ENCODE data around the gene WNK3.
A peak's percentile ranks its signal among the peaks of the same experiment; 100 is the strongest.

The WNK3 gene

GRCh38 chrX:54238588-54238987, 119.3 kb downstream of the WNK3 start:
- no peak for DNase-seq (ENCODE audit: low read depth in 2 of 2)

GRCh38 chrX:54237014-54237413, 120.8 kb downstream of the WNK3 start:
- DNase-seq (ENCODE audit: low read depth in 2 of 2) = no peak

GRCh38 chrX:54230435-54231148, 127.3 kb downstream of the WNK3 start:
- DNase-seq (ENCODE audit: low read depth in 2 of 2) = peak; percentile 7

- DNase-seq (ENCODE audit: low read depth in 2 of 2) = no peak
Observed at GRCh38 chrX:54223581-54223980, 134.3 kb downstream of the WNK3 start.

GRCh38 chrX:54213603-54214002, 144.2 kb downstream of the WNK3 start:
- DNase-seq (ENCODE audit: low read depth in 2 of 2) = no peak

GRCh38 chrX:54208531-54208930, 149.3 kb downstream of the WNK3 start:
- DNase-seq (ENCODE audit: low read depth in 2 of 2) = peak; percentile 14 to 18

GRCh38 chrX:54198262-54198661, 159.6 kb downstream of the WNK3 start:
- DNase-seq (ENCODE audit: low read depth in 2 of 2) = no peak

GRCh38 chrX:54194982-54195588, 162.8 kb downstream of the WNK3 start:
- DNase-seq (ENCODE audit: low read depth in 2 of 2) = no peak

GRCh38 chrX:54193085-54193821, 164.6 kb downstream of the WNK3 start:
- no peak for DNase-seq (ENCODE audit: low read depth in 2 of 2)

- no peak for DNase-seq (ENCODE audit: low read depth in 2 of 2)
Observed at GRCh38 chrX:54184474-54184873, 173.4 kb downstream of the WNK3 start.

GRCh38 chrX:54182864-54183613, 174.8 kb downstream of the WNK3 start, which contains the start of gene FAM120C:
FAM120C (minus strand) TSS chrX:54183254; CDS start chrX:54183198, 56 bp downstream.
- peak; percentile 51 to 54 for DNase-seq (ENCODE audit: low read depth in 2 of 2)

GRCh38 chrX:54182194-54182863, 175.5 kb downstream of the WNK3 start:
- DNase-seq (ENCODE audit: low read depth in 2 of 2) = no peak

GRCh38 chrX:54181202-54181953, 176.5 kb downstream of the WNK3 start:
- no peak for DNase-seq (ENCODE audit: low read depth in 2 of 2)

- no peak for DNase-seq (ENCODE audit: low read depth in 2 of 2)
Observed at GRCh38 chrX:54180403-54180802, 177.4 kb downstream of the WNK3 start.

GRCh38 chrX:54178100-54178940, 179.5 kb downstream of the WNK3 start:
- peak; percentile 44 to 46 for DNase-seq (ENCODE audit: low read depth in 2 of 2)

GRCh38 chrX:54177306-54177705, 180.5 kb downstream of the WNK3 start:
- no peak for DNase-seq (ENCODE audit: low read depth in 2 of 2)

- no peak for DNase-seq (ENCODE audit: low read depth in 2 of 2)
Observed at GRCh38 chrX:54173791-54174190, 184.1 kb downstream of the WNK3 start.

- no peak for DNase-seq (ENCODE audit: low read depth in 2 of 2)
Observed at GRCh38 chrX:54172455-54172854, 185.4 kb downstream of the WNK3 start.

GRCh38 chrX:54171527-54172250, 186.2 kb downstream of the WNK3 start:
- DNase-seq (ENCODE audit: low read depth in 2 of 2) = peak in 1 of 2 experiments; percentile 18
